Measurements from ENCODE around the gene PER1.

Gene PER1

DNA sequence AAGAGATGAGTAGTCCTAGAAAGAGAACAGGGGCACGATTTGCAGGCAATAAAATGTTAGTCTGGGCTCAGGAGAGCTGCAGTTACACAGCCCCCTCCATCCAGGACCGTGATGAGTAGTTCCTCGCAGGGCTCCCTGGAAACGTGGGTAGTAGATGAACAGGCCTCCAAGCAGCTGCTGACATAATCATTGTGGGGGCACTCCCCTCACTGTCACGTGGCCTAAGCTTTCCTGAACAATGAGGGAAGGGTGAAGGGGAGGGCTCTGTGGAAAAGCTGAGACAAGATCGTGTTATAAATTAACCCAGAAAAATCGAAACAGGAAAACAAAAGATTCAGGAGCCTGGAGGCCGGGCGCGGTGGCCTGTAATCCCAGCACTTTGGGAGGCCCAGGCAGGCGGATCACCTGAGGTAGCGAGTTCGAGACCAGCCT is 1.3 kb upstream of the PER1 start:
- DNase-seq = peak in 1 of 2 experiments; percentile 61

DNA sequence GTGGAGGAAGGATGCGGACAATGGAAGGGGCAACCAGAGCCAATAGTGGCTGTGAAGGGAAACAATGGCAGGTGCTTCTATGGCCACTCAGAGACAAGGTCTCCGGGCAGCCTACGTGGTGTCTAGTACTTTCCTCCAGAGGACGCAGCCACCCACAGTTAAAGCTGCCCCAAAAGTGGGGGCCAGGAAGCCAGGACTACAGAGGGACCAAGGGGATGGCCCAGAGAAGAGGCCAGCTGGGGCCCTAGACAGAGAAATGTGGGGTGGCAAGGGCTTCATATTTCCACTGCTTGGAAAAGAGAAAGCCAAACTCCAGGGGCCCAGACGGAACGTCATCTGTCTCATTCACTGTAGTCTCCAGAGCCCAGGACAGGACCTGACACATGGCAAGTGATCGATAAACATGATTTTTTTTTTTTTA is 837 bp upstream of the PER1 start:
- DNase-seq = no peak

DNA sequence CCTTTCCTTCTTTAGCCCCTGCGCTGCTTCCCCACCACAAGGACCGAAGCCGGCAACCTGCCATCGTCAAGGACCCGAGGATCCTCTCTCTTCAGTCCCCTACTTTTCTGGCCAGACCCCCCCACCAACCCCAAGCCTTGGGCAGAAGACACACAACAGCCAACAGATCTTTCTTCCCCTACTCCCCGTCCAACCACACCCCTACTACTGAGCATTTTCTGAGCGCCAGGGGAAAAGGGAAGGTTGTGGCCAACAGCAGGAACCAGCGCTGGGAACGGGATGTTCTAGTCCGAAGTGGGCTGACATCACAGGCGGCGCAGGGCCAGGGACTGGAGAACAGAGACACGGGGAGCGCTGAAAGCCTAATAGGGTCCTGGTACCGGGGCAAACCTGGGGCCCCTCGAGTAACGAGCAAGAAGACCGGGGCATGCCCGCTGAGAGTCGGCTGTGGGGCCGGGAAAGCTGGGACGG is 528 bp downstream of the PER1 start:
- DNase-seq = no peak

DNA sequence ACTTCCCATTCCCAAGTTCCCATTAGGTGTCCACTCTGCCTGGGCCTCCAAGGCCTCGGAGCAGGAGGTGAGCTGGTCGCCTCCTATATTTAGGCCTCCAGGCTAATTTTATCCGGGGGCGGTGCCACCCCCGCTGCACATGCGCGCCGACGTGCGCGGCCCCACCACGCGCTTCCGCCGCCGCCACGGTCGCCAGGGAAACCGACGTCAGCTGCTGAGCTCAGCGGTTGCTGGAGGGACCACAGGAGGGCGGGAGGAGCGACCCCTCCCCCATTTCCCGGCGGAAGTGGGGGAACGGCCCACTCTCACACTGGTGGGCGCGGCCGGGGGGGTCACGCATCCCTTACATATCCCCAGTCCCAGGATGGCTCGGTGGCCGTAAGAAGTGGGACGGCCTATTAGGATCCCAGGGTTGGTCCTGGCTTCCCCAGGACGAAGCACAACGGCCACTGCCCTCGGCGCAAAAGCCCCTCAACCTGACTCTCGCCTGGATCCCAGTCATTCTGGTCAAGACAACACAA is 1.0 kb downstream of the PER1 start:
- DNase-seq = peak; percentile 83 to 85

DNA sequence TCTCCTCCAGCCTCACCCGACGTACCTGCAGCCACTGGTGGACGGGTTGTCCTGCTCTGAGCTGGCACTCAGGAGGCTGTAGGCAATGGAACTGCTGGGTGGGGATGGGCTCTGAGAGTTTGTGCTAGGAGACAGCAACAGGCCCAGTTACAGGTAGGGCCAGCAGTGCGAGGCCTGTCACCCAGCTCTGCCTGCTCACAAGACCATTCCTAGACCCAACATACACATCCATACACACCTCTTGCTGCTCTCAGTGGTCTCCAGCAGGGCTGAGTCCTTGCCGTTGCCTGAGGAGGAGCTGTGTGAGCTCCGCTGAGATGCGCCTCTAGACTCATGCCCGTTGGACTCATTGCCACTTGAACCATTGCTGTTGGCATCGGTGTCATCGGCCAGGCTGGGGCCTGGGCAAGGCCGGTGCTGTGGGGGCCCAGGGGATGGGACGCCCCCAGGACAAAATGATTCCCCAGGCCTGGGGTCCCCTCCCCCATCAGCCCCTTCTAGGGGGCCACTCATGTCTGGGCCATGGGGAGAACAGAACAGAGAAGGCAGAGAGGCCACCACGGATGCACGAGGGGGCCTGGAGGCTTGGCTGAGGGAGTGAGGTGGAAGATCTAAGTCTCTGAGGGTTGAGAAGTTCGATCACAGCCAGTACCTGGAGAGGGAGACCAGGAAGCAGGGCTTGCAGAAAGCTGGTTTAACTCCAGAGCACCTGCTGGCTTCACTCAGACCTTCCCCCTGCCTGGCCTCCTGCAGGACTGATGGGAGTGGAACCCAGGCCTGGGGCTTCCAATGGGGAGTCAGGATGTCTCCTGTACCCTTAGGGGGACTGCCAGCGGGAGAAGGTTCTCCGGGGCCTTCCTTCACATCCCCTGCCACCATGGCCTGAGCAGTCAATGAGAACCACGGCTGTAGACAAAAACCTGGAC is 1.7 kb downstream of the PER1 start:
- DNase-seq = no peak

DNA sequence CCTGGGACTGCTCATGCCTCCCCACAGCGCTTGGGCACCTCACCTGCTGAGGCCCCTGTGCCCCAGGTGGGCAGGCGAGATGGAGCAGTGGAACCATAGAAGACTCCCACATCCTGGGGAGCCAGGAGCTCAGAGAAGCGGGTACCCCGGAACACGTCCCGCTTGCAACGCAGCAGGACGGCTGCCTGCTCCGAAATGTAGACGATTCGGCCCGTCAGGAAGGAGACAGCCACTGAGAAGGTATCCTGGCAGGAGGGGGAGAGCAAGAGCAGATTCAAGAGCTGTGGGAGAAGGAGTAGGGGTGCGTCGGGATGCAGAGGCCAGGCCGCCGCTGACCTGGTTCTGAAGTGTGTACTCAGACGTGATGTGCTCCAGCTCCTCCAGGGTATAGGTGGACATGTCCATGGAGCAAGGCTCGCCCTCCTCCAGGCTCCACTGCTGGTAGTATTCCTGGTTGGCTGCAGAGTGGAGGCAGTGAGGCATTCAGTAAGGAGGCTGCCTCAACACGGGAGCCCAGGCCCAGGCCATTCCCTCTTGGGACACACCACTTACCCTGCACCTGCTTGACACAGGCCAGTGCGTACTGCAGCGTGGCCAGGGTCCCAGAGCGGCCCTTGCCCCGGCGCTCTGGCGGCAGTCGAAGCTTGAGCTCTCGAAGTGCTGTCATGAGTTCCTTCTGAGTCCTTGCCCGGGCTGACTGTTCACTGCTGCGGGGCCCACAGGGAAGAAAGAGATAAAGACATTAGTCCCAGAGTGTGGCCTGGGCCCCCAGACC is 2.6 kb downstream of the PER1 start:
- no peak for DNase-seq

DNA sequence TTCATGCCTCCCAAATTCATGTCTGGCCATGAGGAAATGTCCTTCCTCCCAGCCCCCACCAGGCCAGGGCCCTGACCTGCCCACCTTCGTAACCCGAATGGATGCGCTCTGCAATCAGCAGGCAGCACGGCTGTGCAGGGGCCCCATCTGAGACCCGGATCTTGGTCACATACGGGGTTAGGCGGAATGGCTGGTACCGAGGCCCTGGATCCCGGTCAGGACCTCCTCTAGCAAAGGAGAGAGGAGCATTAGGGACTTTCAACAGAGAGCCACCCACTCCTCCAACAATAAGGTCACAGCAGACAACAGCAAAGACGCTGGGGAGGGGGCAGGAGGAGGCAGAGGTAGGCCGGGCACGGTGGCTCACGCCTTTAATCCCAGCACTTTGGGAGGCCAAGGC is 3.6 kb downstream of the PER1 start:
- no peak for DNase-seq

DNA sequence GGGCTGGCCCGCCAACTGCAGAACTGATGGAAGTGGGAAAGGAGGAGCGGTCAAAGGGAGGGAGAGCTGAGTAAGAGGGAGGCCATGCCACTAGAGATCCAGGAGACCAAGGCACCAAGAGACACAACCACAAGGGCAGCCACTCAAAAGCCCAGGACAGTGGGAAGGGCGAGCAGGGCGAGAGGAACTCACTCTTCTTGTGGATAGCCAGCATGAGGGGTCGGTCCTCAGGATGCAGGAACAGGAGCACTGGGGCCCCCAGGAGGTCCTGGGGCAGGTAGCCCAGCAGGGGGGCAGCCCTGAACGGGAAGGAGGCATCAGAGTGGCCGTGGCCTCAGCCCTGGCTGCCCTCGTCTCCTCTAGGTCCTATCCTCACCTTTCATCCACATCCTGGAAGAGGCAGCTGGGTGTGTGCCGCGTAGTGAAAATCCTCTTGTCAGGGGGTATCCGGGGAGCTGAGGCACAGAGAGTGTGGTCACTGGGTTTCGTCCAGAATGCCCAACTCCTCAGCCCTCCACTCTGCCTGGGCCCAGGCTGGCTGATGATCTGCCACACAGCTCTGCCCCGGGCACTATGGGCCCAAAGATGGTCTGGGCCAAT is 4.3 kb downstream of the PER1 start:
- no peak for DNase-seq

DNA sequence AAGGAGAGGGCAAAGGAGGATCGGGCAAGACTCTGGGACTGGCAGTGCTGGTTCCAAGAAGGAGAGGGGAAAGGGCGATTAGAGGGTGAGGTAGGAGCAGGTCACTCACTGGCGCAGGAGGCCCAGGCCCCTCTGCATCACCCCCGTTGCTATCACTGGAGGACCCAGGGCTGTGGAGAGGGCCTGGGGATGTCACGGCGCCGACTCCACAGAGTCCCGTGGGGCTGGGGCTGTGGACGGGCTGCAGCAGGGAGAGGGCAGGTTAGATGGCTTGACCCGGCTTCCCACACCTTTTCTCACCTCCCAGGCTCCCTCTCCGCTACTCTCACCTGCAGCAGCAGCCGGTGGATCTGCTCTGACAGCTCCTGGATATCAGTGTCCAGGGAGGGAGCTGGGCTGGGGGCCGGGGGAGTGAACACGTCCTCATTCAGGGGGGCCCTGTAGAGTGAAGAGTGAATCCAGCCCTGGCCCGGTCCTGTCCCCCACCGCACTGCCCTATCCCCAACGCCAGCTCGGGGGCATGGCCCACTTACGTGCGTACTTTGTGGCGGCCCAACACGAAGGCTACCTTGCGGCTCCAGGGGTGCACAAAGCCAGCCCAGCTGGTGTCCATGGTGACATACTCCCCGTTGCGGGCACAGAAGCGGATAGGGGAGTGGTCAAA is 4.9 kb downstream of the PER1 start:
- DNase-seq = no peak

DNA sequence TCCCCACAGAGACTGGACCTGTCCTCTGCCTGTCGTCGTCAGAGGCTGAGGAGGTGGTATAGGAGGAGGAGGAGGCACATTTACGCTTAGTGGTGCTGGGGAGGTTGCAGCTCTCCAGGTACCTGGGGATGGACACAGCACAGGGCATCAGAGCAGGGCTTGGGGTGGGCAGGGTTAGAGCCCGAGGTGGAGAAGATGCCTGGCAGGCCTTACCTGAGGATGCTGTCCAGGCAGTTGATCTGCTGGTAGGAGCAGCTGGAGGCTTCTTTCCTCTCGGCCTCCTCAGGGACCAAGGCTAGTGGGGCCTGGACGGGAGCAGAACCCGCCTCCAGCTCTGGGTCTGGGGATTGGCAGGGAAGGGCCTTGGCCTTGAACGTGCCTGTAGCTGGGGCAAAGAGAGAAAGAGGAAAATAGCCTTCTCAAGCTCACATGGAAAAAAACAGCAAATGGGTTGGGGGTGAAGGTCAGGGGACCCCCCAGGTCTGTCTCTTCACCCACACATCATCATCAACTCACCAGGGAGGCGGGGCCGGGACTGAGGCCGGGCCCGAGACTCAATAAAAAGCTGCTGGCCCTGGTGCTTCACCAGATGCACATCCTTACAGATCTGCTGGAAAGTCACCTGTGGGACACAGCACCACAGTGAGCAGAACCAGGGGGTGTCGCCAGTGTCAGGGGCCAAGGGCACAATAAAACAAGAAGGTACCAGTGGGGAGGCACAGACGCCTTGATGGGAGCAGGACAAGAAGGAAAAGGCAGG is 5.6 kb downstream of the PER1 start:
- no peak for DNase-seq

DNA sequence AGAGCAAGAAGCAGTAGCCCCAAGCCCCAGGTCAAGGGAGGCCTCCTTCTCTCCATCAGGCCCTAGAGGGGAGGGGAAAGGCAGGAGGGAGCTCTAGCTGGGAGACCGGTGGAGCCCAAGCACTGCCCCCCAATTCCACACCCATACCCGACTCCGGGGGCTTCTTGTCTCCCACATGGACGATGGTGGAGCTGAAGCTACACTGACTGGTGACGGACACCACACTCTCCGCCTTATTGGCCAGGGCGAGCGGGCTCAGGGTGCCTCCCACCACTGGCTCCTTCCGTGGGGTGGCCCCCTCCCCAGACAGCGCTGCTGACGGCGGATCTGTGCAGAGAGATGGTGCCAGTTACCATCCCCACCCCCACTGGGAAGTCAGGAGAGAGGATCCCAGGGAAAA is 6.4 kb downstream of the PER1 start:
- no peak for DNase-seq

DNA sequence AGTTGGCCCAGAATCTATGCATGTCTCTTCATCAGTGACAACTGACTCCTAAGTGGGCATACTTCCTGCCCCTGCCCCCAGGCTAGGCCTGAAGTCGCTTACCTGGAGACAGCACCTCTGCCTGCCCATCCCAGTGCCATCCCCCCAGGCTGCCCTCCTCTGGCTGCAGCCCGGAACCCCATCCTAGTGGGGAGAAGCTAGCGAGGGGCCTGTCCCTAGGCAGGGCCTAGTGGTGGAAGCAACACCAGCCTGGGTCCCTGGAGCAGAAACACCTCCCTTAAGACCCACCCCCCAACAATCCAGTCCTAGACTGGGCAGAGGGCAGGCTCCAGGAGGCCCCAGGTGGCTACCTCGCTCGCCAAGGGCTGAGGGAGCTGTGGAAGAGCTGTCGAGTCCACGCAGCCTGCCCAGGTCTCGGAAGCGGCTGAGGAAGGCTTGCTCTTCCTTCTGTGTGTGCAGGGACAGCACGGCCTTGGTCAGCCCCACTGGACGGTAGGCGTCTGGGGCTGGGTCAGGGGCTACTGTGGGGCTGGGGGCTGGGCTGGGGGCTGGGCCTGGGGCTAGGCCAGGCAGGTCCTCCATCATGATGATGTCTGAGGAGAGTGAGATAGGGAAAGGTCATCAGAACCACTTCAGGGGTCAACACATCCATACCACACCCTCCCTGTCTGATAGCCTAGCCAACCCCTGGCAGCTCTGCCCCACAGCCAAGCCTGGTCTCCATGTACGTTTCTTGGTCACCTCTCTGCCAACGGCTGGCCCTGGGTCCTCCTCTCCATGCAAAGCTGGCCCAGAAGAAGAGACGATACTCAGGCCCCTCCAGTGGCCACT is 7.6 kb downstream of the PER1 start:
- DNase-seq = no peak

DNA sequence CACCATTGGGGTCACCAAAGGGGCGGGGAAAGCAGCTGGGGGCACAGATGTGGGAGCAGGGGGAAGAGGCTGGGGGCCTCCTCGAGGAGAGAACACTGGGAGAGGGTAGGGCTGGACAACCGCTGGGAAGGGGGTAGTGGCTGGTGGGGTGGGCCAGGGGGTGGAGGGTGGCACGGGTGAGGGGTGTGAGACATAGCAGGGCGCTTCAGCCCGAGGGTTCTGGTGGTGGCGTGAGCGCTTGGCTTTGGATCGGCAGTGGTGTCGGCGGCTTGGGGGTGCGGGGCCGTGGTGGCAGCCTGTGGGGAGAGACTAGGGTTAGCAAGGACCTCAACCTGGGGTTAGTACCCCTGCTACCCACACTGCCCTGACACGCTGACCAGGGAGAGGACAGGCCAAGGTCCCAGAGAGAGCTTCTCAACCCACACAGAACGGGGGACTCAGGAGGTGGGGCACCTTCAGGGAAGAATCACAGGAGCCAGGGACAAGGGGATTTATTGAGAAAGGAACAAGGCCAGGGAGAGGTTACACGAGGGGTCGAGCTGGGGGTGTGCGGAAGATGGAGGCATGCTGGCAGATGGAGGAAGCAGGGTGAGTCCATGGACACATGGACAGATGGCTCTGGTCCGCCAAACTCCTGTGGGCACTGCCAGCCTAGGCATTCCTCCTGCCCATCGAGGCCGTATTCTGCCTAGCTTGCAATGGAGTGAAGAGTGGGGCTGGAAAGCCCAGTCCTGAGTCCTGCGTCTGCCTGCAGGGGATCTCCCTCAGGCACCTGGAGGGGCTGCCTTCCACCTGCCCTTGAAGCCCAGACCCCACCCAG is 8.4 kb downstream of the PER1 start:
- no peak for DNase-seq

DNA sequence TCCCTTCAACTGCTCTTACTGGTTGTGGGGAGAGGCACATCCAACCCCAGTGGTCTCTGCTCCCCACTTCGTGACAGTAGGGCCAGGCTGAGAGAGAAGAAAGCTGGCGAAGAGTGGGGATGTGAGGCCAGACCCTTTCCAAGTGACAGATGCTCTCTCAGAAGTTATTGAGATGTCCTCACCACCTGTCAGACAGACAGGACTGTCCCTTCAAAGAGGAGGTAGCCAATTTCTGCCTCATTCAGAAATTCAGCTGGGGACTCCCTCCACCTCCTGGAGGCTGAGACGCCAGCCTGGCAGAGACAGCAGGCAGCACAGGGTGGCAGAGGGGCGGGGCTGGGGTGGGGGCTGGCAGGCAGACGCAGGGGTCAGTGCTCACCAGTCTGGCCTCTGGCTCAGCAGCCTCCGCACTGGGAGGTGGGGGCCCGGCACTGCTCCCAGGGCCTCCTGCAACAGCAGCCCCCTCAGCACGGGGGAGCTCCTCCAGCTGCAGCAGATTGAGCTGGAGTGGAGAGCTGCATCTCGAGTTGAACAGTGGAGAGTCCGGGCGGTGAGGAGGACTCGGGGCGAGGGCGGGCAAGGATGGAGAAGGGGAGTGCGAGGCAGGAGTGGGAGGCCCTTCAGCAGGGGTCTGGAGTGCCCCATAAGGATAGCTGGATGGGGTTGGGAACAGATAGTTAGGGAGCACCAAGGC is 9.2 kb downstream of the PER1 start:
- DNase-seq = no peak

DNA sequence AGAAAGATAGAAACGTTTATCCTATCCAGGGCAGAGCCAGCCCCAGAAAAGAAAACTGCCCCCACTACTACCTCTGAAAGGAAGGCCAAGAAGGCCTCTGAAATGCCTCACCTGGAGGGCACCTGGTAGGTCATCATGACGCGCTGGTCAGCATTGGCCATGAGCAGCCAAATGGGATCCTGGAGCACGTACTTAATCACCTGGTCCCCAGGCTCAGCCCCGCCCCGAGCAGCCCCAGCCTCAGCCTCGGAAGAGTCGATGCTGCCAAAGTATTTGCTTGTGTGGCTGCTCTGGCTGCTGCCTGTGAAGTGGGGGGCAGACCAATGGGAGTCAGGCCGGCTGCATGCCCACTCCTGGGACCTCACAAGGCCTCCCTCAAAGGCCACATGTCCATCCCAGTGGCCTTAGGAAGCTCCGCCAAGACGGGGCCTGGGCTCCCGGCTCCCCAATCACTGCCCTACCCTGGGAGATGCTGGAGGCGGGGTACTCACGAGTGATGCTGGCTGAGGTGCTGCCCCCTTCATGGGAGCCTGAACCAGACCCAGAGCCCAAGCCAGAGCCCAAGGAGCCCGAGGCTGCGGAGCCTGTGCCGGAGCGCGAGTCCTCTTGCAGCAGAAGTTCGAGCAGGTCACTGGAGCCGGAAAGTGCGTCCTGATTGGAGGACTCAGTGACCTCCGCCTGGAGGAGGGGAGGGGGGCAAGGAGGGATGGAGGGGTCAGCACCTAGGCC is 9.9 kb downstream of the PER1 start:
- no peak for DNase-seq

DNA sequence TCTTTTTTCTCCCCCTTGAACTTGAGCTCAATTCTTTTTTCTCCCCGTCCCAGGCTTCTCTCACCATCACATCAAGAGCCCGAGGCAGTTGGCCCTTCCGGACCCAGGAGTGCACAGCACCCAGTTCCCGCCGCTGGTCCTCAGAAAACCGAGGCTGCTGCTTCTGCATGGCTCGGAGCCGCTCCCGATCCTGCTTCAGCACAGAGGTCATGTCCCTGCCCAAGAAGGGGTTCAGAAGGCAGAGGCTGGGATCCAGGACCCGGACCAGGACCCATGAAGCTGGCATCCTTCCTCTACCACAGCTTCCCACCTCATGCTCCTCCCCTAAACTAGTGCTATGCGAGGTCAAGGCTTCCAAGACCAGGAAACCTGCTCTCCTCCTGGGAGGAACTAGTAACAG is 10.5 kb downstream of the PER1 start:
- no peak for DNase-seq

DNA sequence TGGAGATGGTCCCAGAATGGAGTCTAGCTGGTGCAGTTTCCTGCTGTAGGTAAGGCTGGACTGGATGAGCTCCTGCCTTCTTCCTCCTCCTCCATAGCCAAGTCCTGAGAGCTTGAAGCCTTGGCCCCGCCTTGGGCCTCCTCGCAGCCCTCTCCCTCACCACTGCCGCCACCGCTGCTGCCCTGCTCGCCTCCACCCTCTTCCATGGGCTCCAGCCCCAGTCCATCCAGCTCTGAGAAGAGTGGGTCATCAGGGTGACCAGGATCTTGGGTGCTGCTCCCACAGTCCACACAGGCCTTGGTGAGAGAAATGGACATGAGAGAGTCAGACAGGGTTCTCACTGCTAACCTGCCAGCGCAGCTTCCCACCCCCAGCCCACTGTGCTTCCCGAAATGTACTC is 11.2 kb downstream of the PER1 start:
- no peak for DNase-seq
